A673 (cell line): Measurements from ENCODE around the gene CHRNB1.

Experiments used
- CTCF ChIP-seq: fragments of 300-800, 200-600 bp; sonication (generic); conservative IDR thresholded peaks from 2 replicates; pipeline ENCODE4 v1.5.1; 2017; ENCODE audit warnings: low read depth, mild to moderate bottlenecking, antibody characterized with exemption, low read length, moderate library complexity, mixed read lengths
- EZH2 ChIP-seq: fragments of 200-600 bp; sonication (generic); IDR thresholded peaks from 2 replicates; pipeline ENCODE4 v1.6.1; 2017; ENCODE audit warnings: borderline replicate concordance, low read depth, mild to moderate bottlenecking, mixed read lengths, antibody characterized with exemption, low read length; ENCODE audit not compliant: poor library complexity, severe bottlenecking

GRCh38 chr17:7466639-7467341 is 21.9 kb downstream of the CHRNB1 start:
- TF ChIP-seq CTCF (no peak), EZH2 (no peak)
